ENCODE data around the gene LRP1B.

DNA sequence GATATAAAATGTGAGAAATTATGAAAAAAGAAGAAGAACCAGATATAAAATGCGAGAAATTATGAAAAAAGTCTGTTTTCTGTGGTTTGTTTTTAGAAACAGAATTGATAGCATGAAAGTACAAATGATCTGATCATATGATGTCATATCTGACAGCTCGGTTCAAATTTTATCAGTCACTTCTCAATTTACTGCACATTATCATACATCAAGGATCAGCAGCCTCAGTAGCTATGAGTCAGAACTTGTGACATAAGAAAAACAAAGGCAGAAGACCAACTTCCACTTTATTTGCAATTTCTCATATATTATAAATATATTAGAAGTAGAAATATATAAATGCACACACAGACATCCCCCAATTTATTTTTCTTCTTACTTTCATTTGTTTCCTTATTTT, 634.0 kb downstream of the LRP1B start:
- TF ChIP-seq EP300 (IDR thresholded peaks at IDR 0.05): no peak
- TF ChIP-seq POLR2AphosphoS5 (IDR thresholded peaks at IDR 0.05): no peak
- no peak for TF ChIP-seq CTCF (IDR thresholded peaks at IDR 0.05)

Data from esophagus muscularis mucosa (tissue), 4 donors.